ENCODE data around the gene CALCR. TPM values are rescaled to one million over a fixed set of nuclear protein-coding genes. Genes with fewer than 3 reads are reported as not detected.

Gene CALCR
- total and polyA plus RNA-seq, 9 of the 15 experiments (the other 6 are each of a cell fraction or from before 2014, with no cell fraction given) = 0.04 to 0.14 (median 0.09) TPM; not detected in 3

- TF ChIP-seq, protein P1, sequence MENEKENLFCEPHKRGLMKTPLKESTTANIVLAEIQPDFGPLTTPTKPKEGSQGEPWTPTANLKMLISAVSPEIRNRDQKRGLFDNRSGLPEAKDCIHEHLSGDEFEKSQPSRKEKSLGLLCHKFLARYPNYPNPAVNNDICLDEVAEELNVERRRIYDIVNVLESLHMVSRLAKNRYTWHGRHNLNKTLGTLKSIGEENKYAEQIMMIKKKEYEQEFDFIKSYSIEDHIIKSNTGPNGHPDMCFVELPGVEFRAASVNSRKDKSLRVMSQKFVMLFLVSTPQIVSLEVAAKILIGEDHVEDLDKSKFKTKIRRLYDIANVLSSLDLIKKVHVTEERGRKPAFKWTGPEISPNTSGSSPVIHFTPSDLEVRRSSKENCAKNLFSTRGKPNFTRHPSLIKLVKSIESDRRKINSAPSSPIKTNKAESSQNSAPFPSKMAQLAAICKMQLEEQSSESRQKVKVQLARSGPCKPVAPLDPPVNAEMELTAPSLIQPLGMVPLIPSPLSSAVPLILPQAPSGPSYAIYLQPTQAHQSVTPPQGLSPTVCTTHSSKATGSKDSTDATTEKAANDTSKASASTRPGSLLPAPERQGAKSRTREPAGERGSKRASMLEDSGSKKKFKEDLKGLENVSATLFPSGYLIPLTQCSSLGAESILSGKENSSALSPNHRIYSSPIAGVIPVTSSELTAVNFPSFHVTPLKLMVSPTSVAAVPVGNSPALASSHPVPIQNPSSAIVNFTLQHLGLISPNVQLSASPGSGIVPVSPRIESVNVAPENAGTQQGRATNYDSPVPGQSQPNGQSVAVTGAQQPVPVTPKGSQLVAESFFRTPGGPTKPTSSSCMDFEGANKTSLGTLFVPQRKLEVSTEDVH (IDR thresholded peaks at IDR 0.05; ENCODE audit: low read depth, partially characterized antibody) = no peak
- TF ChIP-seq TAF9B (IDR thresholded peaks at IDR 0.05; ENCODE audit: partially characterized antibody) (no peak), ZNF444 (CRISPR knock-in tag; IDR thresholded peaks at IDR 0.05) (no peak), TOE1 (IDR thresholded peaks at IDR 0.05; ENCODE audit: borderline replicate concordance) (no peak), TOE1 (CRISPR knock-in tag; IDR thresholded peaks at IDR 0.05; ENCODE audit: borderline replicate concordance, low read depth) (no peak), SFPQ (IDR thresholded peaks at IDR 0.05; ENCODE audit: low read depth, low read length) (no peak), IRF2 (CRISPR knock-in tag; IDR thresholded peaks at IDR 0.05) (no peak), HMGN3 (IDR thresholded peaks at IDR 0.05; ENCODE audit: borderline replicate concordance, extremely low read depth, insufficient read length, low read depth, low read length) (no peak), SMARCA5 (IDR thresholded peaks at IDR 0.05) (no peak), HNRNPL (IDR thresholded peaks at IDR 0.05; ENCODE audit: low read depth, low read length) (no peak), ZNF436 (CRISPR knock-in tag; IDR thresholded peaks at IDR 0.05) (no peak)
- TF ChIP-seq, protein P2, sequence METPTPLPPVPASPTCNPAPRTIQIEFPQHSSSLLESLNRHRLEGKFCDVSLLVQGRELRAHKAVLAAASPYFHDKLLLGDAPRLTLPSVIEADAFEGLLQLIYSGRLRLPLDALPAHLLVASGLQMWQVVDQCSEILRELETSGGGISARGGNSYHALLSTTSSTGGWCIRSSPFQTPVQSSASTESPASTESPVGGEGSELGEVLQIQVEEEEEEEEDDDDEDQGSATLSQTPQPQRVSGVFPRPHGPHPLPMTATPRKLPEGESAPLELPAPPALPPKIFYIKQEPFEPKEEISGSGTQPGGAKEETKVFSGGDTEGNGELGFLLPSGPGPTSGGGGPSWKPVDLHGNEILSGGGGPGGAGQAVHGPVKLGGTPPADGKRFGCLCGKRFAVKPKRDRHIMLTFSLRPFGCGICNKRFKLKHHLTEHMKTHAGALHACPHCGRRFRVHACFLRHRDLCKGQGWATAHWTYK (CRISPR knock-in tag; IDR thresholded peaks at IDR 0.05) = no peak
- TF ChIP-seq, protein P3, sequence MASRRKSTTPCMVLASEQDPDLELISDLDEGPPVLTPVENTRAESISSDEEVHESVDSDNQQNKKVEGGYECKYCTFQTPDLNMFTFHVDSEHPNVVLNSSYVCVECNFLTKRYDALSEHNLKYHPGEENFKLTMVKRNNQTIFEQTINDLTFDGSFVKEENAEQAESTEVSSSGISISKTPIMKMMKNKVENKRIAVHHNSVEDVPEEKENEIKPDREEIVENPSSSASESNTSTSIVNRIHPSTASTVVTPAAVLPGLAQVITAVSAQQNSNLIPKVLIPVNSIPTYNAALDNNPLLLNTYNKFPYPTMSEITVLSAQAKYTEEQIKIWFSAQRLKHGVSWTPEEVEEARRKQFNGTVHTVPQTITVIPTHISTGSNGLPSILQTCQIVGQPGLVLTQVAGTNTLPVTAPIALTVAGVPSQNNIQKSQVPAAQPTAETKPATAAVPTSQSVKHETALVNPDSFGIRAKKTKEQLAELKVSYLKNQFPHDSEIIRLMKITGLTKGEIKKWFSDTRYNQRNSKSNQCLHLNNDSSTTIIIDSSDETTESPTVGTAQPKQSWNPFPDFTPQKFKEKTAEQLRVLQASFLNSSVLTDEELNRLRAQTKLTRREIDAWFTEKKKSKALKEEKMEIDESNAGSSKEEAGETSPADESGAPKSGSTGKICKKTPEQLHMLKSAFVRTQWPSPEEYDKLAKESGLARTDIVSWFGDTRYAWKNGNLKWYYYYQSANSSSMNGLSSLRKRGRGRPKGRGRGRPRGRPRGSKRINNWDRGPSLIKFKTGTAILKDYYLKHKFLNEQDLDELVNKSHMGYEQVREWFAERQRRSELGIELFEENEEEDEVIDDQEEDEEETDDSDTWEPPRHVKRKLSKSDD (conservative IDR thresholded peaks at IDR 0.05; ENCODE audit: low read length) = no peak
Observed at GRCh38 chr7:93538061-93538460, 36.5 kb downstream of the CALCR start (continued).

Measured in K562 (cell line).